HG02840 (cell line): ENCODE measurements around the gene FAM78B.

Source experiments
- ATAC-seq: cut with Tn5 transposase; IDR thresholded peaks from one replicate; pipeline ENCODE4 v1.9.1; 2021; ENCODE audit warnings: mild to moderate bottlenecking, moderate library complexity, moderate number of reproducible peaks; ENCODE audit not compliant: unreplicated experiment, low FRiP score

FAM78B gene

GRCh38 chr1:166122873-166123466 lies 43.8 kb downstream of the FAM78B start:
- no peak for ATAC-seq

DNA sequence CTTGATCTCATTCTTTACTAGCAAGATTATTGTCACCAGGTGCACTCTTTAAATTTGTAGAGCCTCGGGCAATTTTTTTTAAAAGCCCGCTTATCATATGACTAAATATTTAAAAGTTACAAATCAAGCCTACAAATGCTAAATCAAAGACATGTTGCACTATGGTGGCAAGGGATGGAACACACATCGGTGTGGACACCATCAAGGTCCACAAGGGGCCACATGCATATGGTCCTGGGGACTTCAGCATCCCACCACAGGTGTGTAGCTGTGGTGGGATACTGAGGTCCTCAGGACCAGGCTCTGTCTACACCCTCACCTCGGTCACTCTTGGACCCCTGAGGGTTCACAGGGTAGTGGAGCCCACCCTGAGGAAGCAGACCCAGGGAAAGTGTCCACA lies 45.8 kb downstream of the FAM78B start:
- no peak for ATAC-seq

GRCh38 chr1:166120281-166120680 lies 46.5 kb downstream of the FAM78B start:
- no peak for ATAC-seq

- ATAC-seq: no peak
These were observed 47.3 kb downstream of the FAM78B start for GRCh38 chr1:166119471-166119965.

DNA sequence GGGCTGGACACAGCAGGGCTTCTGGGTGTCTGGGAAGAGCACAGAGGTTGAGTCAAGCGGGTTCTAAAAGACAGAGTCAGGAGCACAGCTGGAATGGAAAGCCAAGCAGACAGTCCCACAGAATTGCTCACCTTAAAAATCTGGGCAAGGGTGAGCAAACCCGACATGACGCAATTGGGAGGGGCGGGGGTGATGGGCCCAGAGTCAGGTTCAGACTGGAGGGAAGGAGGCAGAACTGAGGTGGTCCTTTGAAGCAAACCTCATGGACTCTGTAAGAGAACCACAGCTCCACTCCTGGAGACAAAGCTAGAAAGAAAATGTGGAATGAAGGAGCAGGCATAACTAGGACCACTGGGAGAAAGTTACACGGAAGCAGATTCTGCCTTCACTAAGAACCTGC lies 49.0 kb downstream of the FAM78B start:
- ATAC-seq: no peak

DNA sequence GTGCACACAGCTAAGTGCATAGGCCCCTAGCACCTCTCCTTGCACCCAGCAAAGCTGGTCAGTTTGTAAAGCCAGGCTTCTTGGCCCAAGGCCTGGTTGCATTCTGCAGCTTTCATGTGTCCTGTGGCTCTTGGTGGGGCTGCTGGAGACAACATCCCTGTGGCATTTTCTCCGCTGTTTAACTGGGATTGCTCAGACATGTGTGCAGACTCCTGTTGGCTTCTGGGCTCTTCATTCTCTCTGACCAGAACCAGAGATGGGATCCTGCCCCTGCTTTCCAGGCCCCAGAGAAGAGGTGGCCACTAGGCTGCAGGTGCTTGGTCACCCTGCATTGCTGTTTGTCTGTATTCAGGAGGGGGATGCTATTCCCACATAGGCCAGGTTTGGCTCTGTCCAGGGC lies 50.8 kb downstream of the FAM78B start:
- no peak for ATAC-seq

- ATAC-seq: no peak
These were observed 52.4 kb downstream of the FAM78B start for GRCh38 chr1:166114419-166114818.

GRCh38 chr1:166113630-166114029 lies 53.2 kb downstream of the FAM78B start:
- no peak for ATAC-seq

GRCh38 chr1:166113031-166113430 lies 53.8 kb downstream of the FAM78B start:
- ATAC-seq: no peak

- no peak for ATAC-seq
These were observed 54.4 kb downstream of the FAM78B start for GRCh38 chr1:166112425-166112824.

DNA sequence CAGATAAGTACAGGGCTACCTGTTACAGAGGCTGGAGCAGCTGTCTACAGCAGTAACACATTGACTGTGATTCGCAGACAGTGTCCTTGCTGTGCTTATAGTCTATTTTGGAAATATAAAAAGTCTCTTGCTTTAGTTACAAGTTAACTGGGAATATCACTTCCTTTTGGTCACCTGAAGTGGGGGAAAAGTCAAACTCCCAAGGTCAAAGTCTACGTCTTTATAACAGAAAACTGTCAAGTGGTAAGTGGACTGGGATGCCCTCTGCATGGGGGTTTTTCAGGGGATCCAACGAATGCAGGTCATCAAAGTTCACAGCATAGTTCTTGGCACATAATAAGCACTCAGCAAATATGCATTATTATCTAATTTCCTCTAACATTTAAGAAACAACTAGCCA lies 55.4 kb downstream of the FAM78B start:
- ATAC-seq: no peak

DNA sequence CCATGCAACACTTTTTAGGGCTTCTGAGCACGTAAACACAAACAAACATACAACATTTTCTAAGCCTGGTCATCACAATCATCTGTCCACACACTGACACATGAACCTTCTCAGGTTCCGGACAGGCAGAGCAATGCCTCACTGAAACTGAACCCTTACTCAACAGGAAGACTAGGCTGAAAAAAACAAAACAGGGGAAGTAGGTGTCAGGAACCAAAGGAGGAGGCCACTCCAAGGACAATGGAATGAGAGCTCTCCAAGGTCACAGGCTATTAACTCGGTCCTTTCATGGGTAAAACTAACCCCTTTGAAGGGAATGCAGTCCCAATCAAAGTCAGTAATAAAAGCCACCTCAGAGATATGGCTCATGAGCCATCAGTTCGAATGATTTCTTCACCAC lies 76.6 kb downstream of the FAM78B start:
- no peak for ATAC-seq

- ATAC-seq: no peak
These were observed 77.0 kb downstream of the FAM78B start for GRCh38 chr1:166089804-166090203.

DNA sequence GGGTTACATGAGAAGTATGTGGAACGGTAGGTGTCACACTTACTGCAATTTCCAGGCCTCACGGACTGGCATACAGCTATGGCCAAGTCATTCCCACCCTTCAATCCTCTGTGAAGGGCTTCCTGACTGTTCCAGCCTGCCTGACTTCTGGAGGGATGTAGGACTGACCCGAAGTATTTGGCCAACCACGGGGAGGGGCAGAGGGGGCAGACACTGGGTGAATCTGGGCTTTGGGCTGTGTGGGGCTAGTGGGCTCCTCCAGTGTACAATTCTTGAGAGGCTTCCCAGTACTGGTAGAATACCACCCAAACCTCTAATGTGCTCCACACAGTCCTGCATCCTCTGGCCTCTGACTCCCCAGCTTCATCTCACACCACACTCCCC lies 78.2 kb downstream of the FAM78B start:
- ATAC-seq: no peak

GRCh38 chr1:166087734-166088571 lies 78.8 kb downstream of the FAM78B start:
- ATAC-seq: no peak

DNA sequence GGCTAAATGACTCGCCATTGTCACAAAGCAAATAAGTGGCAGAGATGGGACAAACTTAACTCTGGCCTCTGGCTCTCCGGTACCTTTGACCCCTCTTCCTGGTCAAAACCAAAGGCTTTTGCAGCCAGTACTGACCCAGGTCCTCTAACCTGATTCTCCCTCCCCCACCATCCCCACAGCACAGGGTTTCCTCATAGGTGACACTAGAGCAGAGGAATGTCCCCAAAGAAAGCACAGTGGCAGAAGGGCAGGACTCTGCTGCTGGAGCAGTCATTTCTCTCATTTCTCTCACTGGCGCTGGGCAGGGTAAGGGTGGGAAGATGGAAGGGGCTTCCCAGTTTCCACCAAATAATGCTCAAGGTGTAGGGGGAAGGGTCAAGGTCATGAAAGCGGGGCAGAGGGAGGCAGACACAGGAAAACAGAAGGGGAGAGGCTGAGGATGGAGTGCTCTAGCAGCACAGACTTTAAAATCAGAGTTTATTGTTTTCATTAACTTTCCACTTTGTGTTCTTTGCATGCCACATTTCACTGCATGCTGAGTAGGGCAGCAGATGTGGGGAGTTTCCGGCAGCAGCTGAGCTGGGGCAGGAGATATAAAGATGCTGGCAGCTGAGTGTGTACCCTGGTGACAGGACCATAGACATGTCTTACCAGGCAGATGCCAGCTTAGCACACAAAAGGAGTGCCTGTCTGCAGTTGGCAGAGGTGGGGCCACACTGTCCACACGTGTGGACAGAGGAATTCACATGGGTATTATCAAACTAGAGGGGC lies 80.5 kb downstream of the FAM78B start:
- ATAC-seq: no peak

DNA sequence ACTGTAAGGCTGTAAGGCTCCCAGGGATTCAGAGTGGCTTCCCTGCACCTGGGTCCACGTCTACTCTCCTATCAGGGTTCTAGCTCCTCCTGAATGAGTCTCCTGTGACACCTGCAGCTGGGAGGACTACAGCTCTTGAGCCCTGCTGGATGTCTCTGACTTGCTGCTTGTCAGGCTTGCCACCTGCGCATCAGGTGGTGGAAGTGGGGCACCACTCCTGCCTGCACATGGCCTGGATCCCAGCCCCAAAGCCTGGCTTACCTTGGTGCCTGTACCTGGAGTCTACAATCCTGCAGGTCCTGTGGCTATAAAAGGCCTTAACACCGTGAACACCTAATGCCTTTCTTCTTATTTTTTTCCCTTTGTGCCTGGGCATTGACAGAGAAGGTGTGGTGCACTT lies 82.2 kb downstream of the FAM78B start:
- ATAC-seq: no peak

GRCh38 chr1:166083887-166084286 lies 82.9 kb downstream of the FAM78B start:
- no peak for ATAC-seq

GRCh38 chr1:166082601-166083000 lies 84.2 kb downstream of the FAM78B start:
- no peak for ATAC-seq

- ATAC-seq: no peak
These were observed 85.6 kb downstream of the FAM78B start for GRCh38 chr1:166080967-166081870.
